ENCODE data around the gene POLR1C. TPM values are rescaled to one million over a fixed set of nuclear protein-coding genes. Genes with fewer than 3 reads are reported as not detected.

Gene POLR1C
- total RNA-seq, 1 donor from 2014 or later = 34.1 TPM

GRCh38 chr6:43469947-43470346, 46.9 kb upstream of the POLR1C start:
- Histone ChIP-seq H3K36me3 (no peaks in the 10 kb centered on the region), H3K27ac (no peak overlapping the region), H3K9me3 (no peaks in the 10 kb centered on the region), H3K27me3 (no peaks in the 10 kb centered on the region), H3K4me1 (no peaks in the 10 kb centered on the region), H3K4me3 (no peak overlapping the region)
- intact Hi-C loops (cut with DNase I) = no loop called here
- no peak for TF ChIP-seq POLR2A (IDR thresholded peaks at IDR 0.05)
- TF ChIP-seq CTCF (IDR thresholded peaks at IDR 0.05) = no peak
- no peak for TF ChIP-seq POLR2AphosphoS5 (IDR thresholded peaks at IDR 0.05; ENCODE audit: insufficient read depth in 1 of 2, low read depth in 1 of 2)
- DNase-seq (ENCODE audit: extremely low spot score in 2 of 2) = no peak

- Histone ChIP-seq H3K4me3 (no peak overlapping the region), H3K36me3 (no peaks in the 10 kb centered on the region), H3K9me3 (no peaks in the 10 kb centered on the region), H3K27me3 (no peaks in the 10 kb centered on the region), H3K27ac (no peak overlapping the region), H3K4me1 (no peaks in the 10 kb centered on the region)
- intact Hi-C loops (cut with DNase I) = no loop called here
- TF ChIP-seq POLR2AphosphoS5 (IDR thresholded peaks at IDR 0.05; ENCODE audit: insufficient read depth in 1 of 2, low read depth in 1 of 2) (no peak), CTCF (IDR thresholded peaks at IDR 0.05) (no peak), POLR2A (IDR thresholded peaks at IDR 0.05) (no peak)
- no peak for DNase-seq (ENCODE audit: extremely low spot score in 2 of 2)
These were observed 45.5 kb upstream of the POLR1C start for GRCh38 chr6:43471399-43471798.

- H3K27ac ChIP-seq = no peak overlapping the region
- H3K27me3 ChIP-seq = no peaks in the 10 kb centered on the region
- TF ChIP-seq POLR2A (IDR thresholded peaks at IDR 0.05) (no peak), CTCF (IDR thresholded peaks at IDR 0.05) (no peak), POLR2AphosphoS5 (IDR thresholded peaks at IDR 0.05; ENCODE audit: insufficient read depth in 1 of 2, low read depth in 1 of 2) (no peak)
- H3K9me3 ChIP-seq = no peaks in the 10 kb centered on the region
- H3K4me3 ChIP-seq = no peak overlapping the region
- intact Hi-C loops (cut with DNase I) = no loop called here
- no peaks in the 10 kb centered on the region for H3K4me1 ChIP-seq
- no peaks in the 10 kb centered on the region for H3K36me3 ChIP-seq
- DNase-seq (ENCODE audit: extremely low spot score in 2 of 2) = no peak
These were observed 44.4 kb upstream of the POLR1C start for GRCh38 chr6:43472515-43472914.

- Histone ChIP-seq H3K4me3 (no peak overlapping the region), H3K36me3 (no peaks in the 10 kb centered on the region), H3K9me3 (no peaks in the 10 kb centered on the region), H3K4me1 (peaks cover 27% of the 10 kb centered on the region), H3K27ac (no peak overlapping the region), H3K27me3 (no peaks in the 10 kb centered on the region)
- intact Hi-C loops (cut with DNase I) = no loop called here
- TF ChIP-seq POLR2A (IDR thresholded peaks at IDR 0.05) = no peak
- TF ChIP-seq POLR2AphosphoS5 (IDR thresholded peaks at IDR 0.05; ENCODE audit: insufficient read depth in 1 of 2, low read depth in 1 of 2) = no peak
- no peak for TF ChIP-seq CTCF (IDR thresholded peaks at IDR 0.05)
- no peak for DNase-seq (ENCODE audit: extremely low spot score in 2 of 2)
These were observed 41.4 kb upstream of the POLR1C start for GRCh38 chr6:43475516-43475915.

GRCh38 chr6:43476746-43477145, 40.1 kb upstream of the POLR1C start:
- peak overlapping the region; percentile 67 to 90 for H3K4me3 ChIP-seq

More at GRCh38 chr6:43476746-43477145, 40.1 kb upstream of the POLR1C start:
- H3K4me1 ChIP-seq = peaks cover 38% of the 10 kb centered on the region
- no peaks in the 10 kb centered on the region for H3K27me3 ChIP-seq
- intact Hi-C loops (cut with DNase I) = no loop called here
- no peak for TF ChIP-seq POLR2A (IDR thresholded peaks at IDR 0.05)
- peak overlapping the region; percentile 90 for H3K27ac ChIP-seq
- no peaks in the 10 kb centered on the region for H3K36me3 ChIP-seq
- no peaks in the 10 kb centered on the region for H3K9me3 ChIP-seq
- DNase-seq (ENCODE audit: extremely low spot score in 2 of 2) = no peak
